Measurements from ENCODE around the gene PUDP. TPM values are rescaled to one million over a fixed set of nuclear protein-coding genes. Genes with fewer than 3 reads are reported as not detected.

Gene PUDP
- total RNA-seq, 2 donors from 2014 or later = 15.8 to 41.9 TPM

DNA sequence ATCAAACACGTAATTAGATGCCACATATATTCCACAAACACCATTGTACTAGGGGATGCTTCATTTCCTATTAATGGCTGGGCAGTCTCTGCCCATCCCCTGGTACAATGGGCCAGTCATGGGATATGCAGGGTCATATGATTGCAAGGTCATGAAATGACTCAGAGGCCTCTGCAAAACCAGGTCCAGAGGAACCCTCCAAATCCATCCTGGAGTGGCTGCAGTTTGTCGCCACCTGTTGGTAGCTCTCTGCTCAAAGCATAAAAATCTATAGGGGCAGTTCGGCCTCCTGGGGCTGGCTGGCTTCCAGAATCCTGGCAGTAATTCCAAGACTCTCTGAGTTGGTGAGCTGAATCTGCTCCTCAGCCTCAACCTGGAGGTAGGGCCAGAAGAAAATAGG lies 22.9 kb upstream of the PUDP start:
- WGBS, 2 donors = 100% methylated on average over 1 of the region's 3 CpGs
- intact Hi-C loops (cut with DNase I) = no loop called here
- Histone ChIP-seq H3K27me3 (no peaks in the 10 kb centered on the region), H3K36me3 (replicated peaks in 1 of 2; ENCODE audit: insufficient read depth in 1 of 2, low read depth in 2 of 2) (no peaks in the 10 kb centered on the region), H3K9me3 (no peaks in the 10 kb centered on the region), H3K4me1 (no peaks in the 10 kb centered on the region), H3K27ac (no peak overlapping the region), H3K4me3 (no peak overlapping the region)
- TF ChIP-seq POLR2A (IDR thresholded peaks at IDR 0.05) = no peak
- TF ChIP-seq, protein P1, sequence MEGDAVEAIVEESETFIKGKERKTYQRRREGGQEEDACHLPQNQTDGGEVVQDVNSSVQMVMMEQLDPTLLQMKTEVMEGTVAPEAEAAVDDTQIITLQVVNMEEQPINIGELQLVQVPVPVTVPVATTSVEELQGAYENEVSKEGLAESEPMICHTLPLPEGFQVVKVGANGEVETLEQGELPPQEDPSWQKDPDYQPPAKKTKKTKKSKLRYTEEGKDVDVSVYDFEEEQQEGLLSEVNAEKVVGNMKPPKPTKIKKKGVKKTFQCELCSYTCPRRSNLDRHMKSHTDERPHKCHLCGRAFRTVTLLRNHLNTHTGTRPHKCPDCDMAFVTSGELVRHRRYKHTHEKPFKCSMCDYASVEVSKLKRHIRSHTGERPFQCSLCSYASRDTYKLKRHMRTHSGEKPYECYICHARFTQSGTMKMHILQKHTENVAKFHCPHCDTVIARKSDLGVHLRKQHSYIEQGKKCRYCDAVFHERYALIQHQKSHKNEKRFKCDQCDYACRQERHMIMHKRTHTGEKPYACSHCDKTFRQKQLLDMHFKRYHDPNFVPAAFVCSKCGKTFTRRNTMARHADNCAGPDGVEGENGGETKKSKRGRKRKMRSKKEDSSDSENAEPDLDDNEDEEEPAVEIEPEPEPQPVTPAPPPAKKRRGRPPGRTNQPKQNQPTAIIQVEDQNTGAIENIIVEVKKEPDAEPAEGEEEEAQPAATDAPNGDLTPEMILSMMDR (IDR thresholded peaks at IDR 0.05) = peak in 1 of 7 experiments; percentile 10
- DNase-seq = peak in 2 of 4 donors; percentile 2 to 33
- no peak for ATAC-seq

DNA sequence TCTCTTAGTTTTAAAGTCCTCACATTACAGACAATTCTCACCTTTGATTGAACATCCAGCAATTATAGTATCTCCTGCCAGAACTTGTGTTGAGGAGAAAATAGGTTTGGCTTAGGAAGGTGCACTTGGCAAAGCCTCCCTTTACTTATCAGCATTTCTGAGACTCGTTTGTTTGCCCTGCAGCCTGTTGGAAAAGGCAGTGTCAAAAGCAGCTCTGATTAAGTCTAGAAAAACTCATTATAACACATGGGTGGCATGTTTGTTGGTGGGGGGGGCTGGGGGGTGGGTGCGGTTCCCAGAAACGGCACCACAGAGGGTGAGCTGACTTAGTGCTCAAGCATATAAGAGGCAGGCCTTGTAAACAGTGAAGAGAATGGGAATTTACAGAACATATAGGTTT lies 21.7 kb upstream of the PUDP start:
- WGBS, 2 donors = 27 to 33% methylated on average over 3 of the region's 3 CpGs
- H3K9me3 ChIP-seq = no peaks in the 10 kb centered on the region
- peak; percentile 11 to 48 (median 45) for DNase-seq
- TF ChIP-seq, protein P1 (IDR thresholded peaks at IDR 0.05) = no peak
- TF ChIP-seq POLR2A (IDR thresholded peaks at IDR 0.05) = no peak
- no peaks in the 10 kb centered on the region for H3K27me3 ChIP-seq
- H3K36me3 ChIP-seq (replicated peaks in 1 of 2; ENCODE audit: insufficient read depth in 1 of 2, low read depth in 2 of 2) = no peaks in the 10 kb centered on the region
- no peak overlapping the region for H3K27ac ChIP-seq
- H3K4me3 ChIP-seq = no peak overlapping the region
- intact Hi-C loops (cut with DNase I) = no loop called here
- no peaks in the 10 kb centered on the region for H3K4me1 ChIP-seq
- ATAC-seq = peak; percentile 70

DNA sequence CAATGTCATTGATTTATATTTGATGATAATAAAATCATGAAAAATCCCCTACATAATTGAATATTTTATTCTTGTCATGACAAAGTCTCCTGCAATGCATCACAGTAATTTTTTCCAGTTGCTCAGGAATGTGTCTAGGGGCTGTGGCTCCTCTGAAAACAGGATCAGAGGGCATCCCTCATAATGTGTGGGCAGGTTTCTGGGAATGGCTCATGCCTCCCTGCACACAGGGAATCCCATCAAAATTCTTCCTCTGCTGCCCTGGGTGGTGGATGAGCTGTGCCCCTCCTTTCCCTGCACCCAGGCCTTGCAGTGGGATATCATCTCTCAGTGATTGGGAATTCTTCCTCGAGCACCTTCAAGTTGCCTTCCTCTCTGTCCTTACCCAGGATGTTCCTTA lies 20.4 kb upstream of the PUDP start:
- Histone ChIP-seq H3K4me3 (no peak overlapping the region), H3K27me3 (no peaks in the 10 kb centered on the region), H3K4me1 (no peaks in the 10 kb centered on the region), H3K36me3 (replicated peaks in 1 of 2; ENCODE audit: insufficient read depth in 1 of 2, low read depth in 2 of 2) (no peaks in the 10 kb centered on the region), H3K27ac (no peak overlapping the region), H3K9me3 (no peaks in the 10 kb centered on the region)
- ATAC-seq = no peak
- no peak for DNase-seq
- TF ChIP-seq POLR2A (IDR thresholded peaks at IDR 0.05) = no peak
- TF ChIP-seq, protein P1 (IDR thresholded peaks at IDR 0.05) = no peak
- 100% methylated on average over 1 of the region's 1 CpG for WGBS, 2 donors
- intact Hi-C loops (cut with DNase I) = no loop called here

DNA sequence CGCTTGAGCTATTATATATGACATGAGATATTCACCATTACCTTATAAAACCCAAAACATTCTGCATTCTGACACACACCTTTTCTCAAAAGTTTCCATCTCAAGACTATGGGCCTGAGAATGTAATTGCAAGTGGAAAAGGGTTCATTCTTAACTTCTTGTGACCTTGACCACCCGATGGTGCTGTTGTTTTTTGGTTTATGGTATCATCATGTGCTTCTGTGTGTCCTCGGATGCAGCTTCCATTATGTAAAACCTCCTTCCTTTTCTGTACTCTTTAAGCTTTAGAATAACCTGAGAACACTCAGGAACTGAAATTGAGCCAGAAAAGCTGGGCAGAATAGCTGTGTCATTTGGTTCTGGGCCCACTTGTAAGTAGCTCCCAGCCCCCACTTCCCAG lies 16.2 kb upstream of the PUDP start:
- H3K4me1 ChIP-seq = no peaks in the 10 kb centered on the region
- ATAC-seq (no peak), DNase-seq (no peak)
- no peak overlapping the region for H3K4me3 ChIP-seq
- no peak for TF ChIP-seq POLR2A (IDR thresholded peaks at IDR 0.05)
- TF ChIP-seq, protein P1 (IDR thresholded peaks at IDR 0.05) = no peak
- no peaks in the 10 kb centered on the region for H3K36me3 ChIP-seq (replicated peaks in 1 of 2; ENCODE audit: insufficient read depth in 1 of 2, low read depth in 2 of 2)
- H3K9me3 ChIP-seq = no peaks in the 10 kb centered on the region
- H3K27me3 ChIP-seq = no peaks in the 10 kb centered on the region
- intact Hi-C loops (cut with DNase I) = no loop called here
- H3K27ac ChIP-seq = no peak overlapping the region
- WGBS, 2 donors = 73 to 80% methylated on average over 1 to 2 of the region's 3 CpGs

DNA sequence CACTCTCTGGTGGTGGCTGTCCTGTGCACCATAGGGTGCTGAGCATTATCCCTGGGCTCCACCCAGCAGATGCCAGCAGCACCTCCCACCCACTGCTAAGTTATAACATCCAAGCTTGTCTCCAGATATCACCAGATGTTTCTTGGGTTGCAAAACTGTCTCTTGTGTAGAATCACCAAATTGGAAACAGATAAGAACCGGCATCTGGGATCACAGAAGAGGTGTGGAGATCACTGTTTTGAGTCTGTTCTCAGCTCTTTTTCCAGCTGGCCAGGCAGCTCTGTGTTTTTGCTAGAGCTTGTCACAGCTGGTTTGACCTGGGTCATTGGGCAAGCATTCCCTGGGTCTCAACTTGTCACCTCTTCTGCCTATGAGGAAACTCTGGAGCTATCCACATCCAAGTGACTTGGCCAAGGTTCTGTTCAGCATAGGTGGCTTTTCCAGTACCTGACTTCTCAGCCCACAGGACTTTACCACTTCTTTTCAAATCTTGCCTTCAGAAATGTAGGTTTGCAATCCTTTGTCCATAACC lies 15.3 kb upstream of the PUDP start:
- Histone ChIP-seq H3K27me3 (no peaks in the 10 kb centered on the region), H3K36me3 (replicated peaks in 1 of 2; ENCODE audit: insufficient read depth in 1 of 2, low read depth in 2 of 2) (no peaks in the 10 kb centered on the region), H3K4me1 (no peaks in the 10 kb centered on the region), H3K4me3 (no peak overlapping the region), H3K9me3 (no peaks in the 10 kb centered on the region), H3K27ac (no peak overlapping the region)
- TF ChIP-seq POLR2A (IDR thresholded peaks at IDR 0.05) = no peak
- TF ChIP-seq, protein P1 (IDR thresholded peaks at IDR 0.05) = no peak
- DNase-seq (no peak), ATAC-seq (no peak)
- intact Hi-C loops (cut with DNase I) = no loop called here
- WGBS, 2 donors = 80 to 92% methylated on average over 1 of the region's 1 CpG

All from body of pancreas (tissue), 4 donors.